GM19328 (cell line): Measurements from ENCODE around the gene KCNH2.

Source experiments
- ATAC-seq: cut with Tn5 transposase; IDR thresholded peaks from one replicate; pipeline ENCODE4 v1.9.1; 2021; ENCODE audit warnings: mild to moderate bottlenecking, moderate library complexity; ENCODE audit not compliant: unreplicated experiment

Gene KCNH2

GRCh38 chr7:150996376-150997074 is 18.4 kb upstream of the KCNH2 start:
- ATAC-seq = no peak

GRCh38 chr7:150994838-150995510 is 16.9 kb upstream of the KCNH2 start:
- no peak for ATAC-seq

GRCh38 chr7:150994141-150994837 is 16.2 kb upstream of the KCNH2 start:
- ATAC-seq = no peak

GRCh38 chr7:150993511-150993910 is 15.4 kb upstream of the KCNH2 start:
- no peak for ATAC-seq

- ATAC-seq = no peak
Measured at GRCh38 chr7:150992833-150993302, 14.7 kb upstream of the KCNH2 start.

- ATAC-seq = no peak
Measured at GRCh38 chr7:150992051-150992640, 14.0 kb upstream of the KCNH2 start.

GRCh38 chr7:150990416-150991186 is 12.5 kb upstream of the KCNH2 start, which contains the start of gene NOS3:
NOS3 (plus strand) TSS chr7:150991017; CDS start chr7:150993804, 2,787 bp downstream.
- no peak for ATAC-seq

- ATAC-seq = no peak
Measured at GRCh38 chr7:150989456-150989855, 11.3 kb upstream of the KCNH2 start.

- ATAC-seq = no peak
Measured at GRCh38 chr7:150988230-150989226, 10.4 kb upstream of the KCNH2 start.

GRCh38 chr7:150986556-150986955 is 8.4 kb upstream of the KCNH2 start:
- ATAC-seq = no peak

- no peak for ATAC-seq
Measured at GRCh38 chr7:150986099-150986512, 8.0 kb upstream of the KCNH2 start.

- no peak for ATAC-seq
Measured at GRCh38 chr7:150983893-150984368, 5.8 kb upstream of the KCNH2 start.

GRCh38 chr7:150982351-150982750 is 4.2 kb upstream of the KCNH2 start:
- no peak for ATAC-seq

- no peak for ATAC-seq
Measured at GRCh38 chr7:150981644-150982043, 3.5 kb upstream of the KCNH2 start.

- no peak for ATAC-seq
Measured at GRCh38 chr7:150980663-150981062, 2.5 kb upstream of the KCNH2 start.

GRCh38 chr7:150979713-150980390 is 1.7 kb upstream of the KCNH2 start:
- no peak for ATAC-seq

GRCh38 chr7:150977382-150978125 is 567 bp downstream of the KCNH2 start:
- no peak for ATAC-seq
